ENCODE results near the gene CDCP1. TPM values are rescaled to one million over a fixed set of nuclear protein-coding genes. Genes with fewer than 3 reads are reported as not detected.
A peak's percentile ranks its signal among the peaks of the same experiment; 100 is the strongest.
"Not testable (repeated sequence)": the region's sequence is repeated elsewhere in the genome, so short reads cannot be mapped to it uniquely, and the experiment has no call there.

CDCP1 gene
- total RNA-seq, 2 donors from 2014 or later = 3.4 to 7.3 TPM

GRCh38 chr3:45057557-45057956 is 88.6 kb downstream of the CDCP1 start:
- Histone ChIP-seq H3K9me3 (no peaks in the 10 kb centered on the region), H3K36me3 (no peaks in the 10 kb centered on the region), H3K27ac (peak overlapping the region in 1 of 2 donors; percentile 64), H3K27me3 (replicated peaks; ENCODE audit: insufficient read depth) (no peaks in the 10 kb centered on the region), H3K4me3 (no peak overlapping the region), H3K4me1 (ENCODE audit: control insufficient read depth in 1 of 2, low read depth in 2 of 2) (peaks cover 16 to 67% of the 10 kb centered on the region in 2 donors)
- DNase-seq (ENCODE audit: low spot score) (no peak), ATAC-seq (ENCODE audit: insufficient number of reproducible peaks, low FRiP score, low read depth) (no peak)
- no peak for TF ChIP-seq CTCF (IDR thresholded peaks at IDR 0.05)

GRCh38 chr3:45056608-45057301 is 89.4 kb downstream of the CDCP1 start:
- H3K4me1 ChIP-seq (ENCODE audit: control insufficient read depth in 1 of 2, low read depth in 2 of 2) = peaks cover 16 to 67% of the 10 kb centered on the region in 2 donors
- ATAC-seq (ENCODE audit: insufficient number of reproducible peaks, low FRiP score, low read depth) = no peak
- no peaks in the 10 kb centered on the region for H3K9me3 ChIP-seq
- no peak overlapping the region for H3K4me3 ChIP-seq
- TF ChIP-seq CTCF (IDR thresholded peaks at IDR 0.05) = no peak
- no peaks in the 10 kb centered on the region for H3K36me3 ChIP-seq
- no peaks in the 10 kb centered on the region for H3K27me3 ChIP-seq (replicated peaks; ENCODE audit: insufficient read depth)
- no peak for DNase-seq (ENCODE audit: low spot score)
- H3K27ac ChIP-seq = peak overlapping the region; percentile 17 to 64

- Histone ChIP-seq H3K4me3 (no peak overlapping the region), H3K4me1 (ENCODE audit: control insufficient read depth in 1 of 2, low read depth in 2 of 2) (peaks cover 16 to 61% of the 10 kb centered on the region in 2 donors), H3K36me3 (no peaks in the 10 kb centered on the region), H3K27ac (peak overlapping the region in 1 of 2 donors; percentile 64), H3K9me3 (no peaks in the 10 kb centered on the region), H3K27me3 (replicated peaks; ENCODE audit: insufficient read depth) (no peaks in the 10 kb centered on the region)
- ATAC-seq (ENCODE audit: insufficient number of reproducible peaks, low FRiP score, low read depth) (no peak), DNase-seq (ENCODE audit: low spot score) (no peak)
- no peak for TF ChIP-seq CTCF (IDR thresholded peaks at IDR 0.05)
These were observed 90.6 kb downstream of the CDCP1 start for GRCh38 chr3:45055411-45056143.

- Histone ChIP-seq H3K9me3 (no peaks in the 10 kb centered on the region), H3K36me3 (no peaks in the 10 kb centered on the region), H3K27ac (peak overlapping the region in 1 of 2 donors; percentile 64), H3K4me3 (no peak overlapping the region), H3K4me1 (ENCODE audit: control insufficient read depth in 1 of 2, low read depth in 2 of 2) (peaks cover 16 to 55% of the 10 kb centered on the region in 2 donors), H3K27me3 (replicated peaks; ENCODE audit: insufficient read depth) (no peaks in the 10 kb centered on the region)
- DNase-seq (ENCODE audit: low spot score) (no peak), ATAC-seq (ENCODE audit: insufficient number of reproducible peaks, low FRiP score, low read depth) (no peak)
- no peak for TF ChIP-seq CTCF (IDR thresholded peaks at IDR 0.05)
These were observed 91.2 kb downstream of the CDCP1 start for GRCh38 chr3:45055032-45055410.

- Histone ChIP-seq H3K36me3 (no peaks in the 10 kb centered on the region), H3K27ac (peak overlapping the region in 1 of 2 donors; percentile 64), H3K4me3 (no peak overlapping the region), H3K4me1 (ENCODE audit: control insufficient read depth in 1 of 2, low read depth in 2 of 2) (peaks cover 16 to 48% of the 10 kb centered on the region in 2 donors), H3K27me3 (replicated peaks; ENCODE audit: insufficient read depth) (no peaks in the 10 kb centered on the region), H3K9me3 (no peaks in the 10 kb centered on the region)
- no peak for TF ChIP-seq CTCF (IDR thresholded peaks at IDR 0.05)
- DNase-seq (ENCODE audit: low spot score) (no peak), ATAC-seq (ENCODE audit: insufficient number of reproducible peaks, low FRiP score, low read depth) (peak; percentile 47)
These were observed 91.9 kb downstream of the CDCP1 start for GRCh38 chr3:45054196-45054857.

- H3K27ac ChIP-seq; DNase-seq (ENCODE audit: low spot score); H3K9me3 ChIP-seq; H3K36me3 ChIP-seq; ATAC-seq (ENCODE audit: insufficient number of reproducible peaks, low FRiP score, low read depth); H3K27me3 ChIP-seq (replicated peaks; ENCODE audit: insufficient read depth); H3K4me3 ChIP-seq: not testable (repeated sequence)
- H3K4me1 ChIP-seq (ENCODE audit: control insufficient read depth in 1 of 2, low read depth in 2 of 2) = peaks cover 13 to 43% of the 10 kb centered on the region in 2 donors
These were observed 92.4 kb downstream of the CDCP1 start for GRCh38 chr3:45053805-45054195.
